H1 (cell line): ENCODE measurements around the gene ZRANB3. TPM values are rescaled to one million over a fixed set of nuclear protein-coding genes. Genes with fewer than 3 reads are reported as not detected.

ENCODE experiments used
- CTCF ChIA-PET: fragments of 300-600 bp; sonication (Branson Sonifier 250); formaldehyde crosslinking; loops from one replicate; lab custom pipeline; 2021; ENCODE audit not compliant: partially characterized antibody; lab: Charles Lee
- POLR2A ChIA-PET: fragments of 300-600 bp; sonication (Branson Sonifier 250); formaldehyde crosslinking; loops from one replicate; lab custom pipeline; 2021; ENCODE audit warnings: inconsistent platforms; ENCODE audit not compliant: partially characterized antibody; lab: Charles Lee
- DNase-seq, 2 experiments: peaks; one replicate each; pipeline versions ENCODE4 v3.0.0 to v3.0.0-alpha.2; 2010 to 2022; ENCODE audit warnings: low spot score in 2 of 2, low read depth in 1 of 2, mixed read lengths in 1 of 2
- FAIRE-seq: peaks from 2 replicates; lab custom pipeline; 2011; peaks lifted over from hg19 to GRCh38; lab: Jason Lieb, UNC
- H2AFZ ChIP-seq: 2 replicates; pipeline ENCODE4 v1.8.1; 2012; ENCODE audit warnings: low read length, inconsistent platforms
- H2AK5ac ChIP-seq: 2 replicates; pipeline ENCODE4 v1.6.1; 2013; ENCODE audit warnings: low read depth, low read length
- H2BK120ac ChIP-seq: replicated peaks from 2 replicates; pipeline ENCODE3; 2013; ENCODE audit warnings: low read depth, low read length, inconsistent platforms
- H2BK12ac ChIP-seq: 2 replicates; pipeline ENCODE4 v1.6.1; 2013; ENCODE audit warnings: low read depth, low read length
- H2BK15ac ChIP-seq: 2 replicates; pipeline ENCODE4 v1.6.1; 2013; ENCODE audit warnings: low read length
- H2BK20ac ChIP-seq: 2 replicates; pipeline ENCODE4 v1.6.1; 2013; ENCODE audit warnings: low read length
- H2BK5ac ChIP-seq: 2 replicates; pipeline ENCODE4 v1.6.1; 2013; ENCODE audit warnings: low read depth, low read length
- H3K14ac ChIP-seq: 2 replicates; pipeline ENCODE4 v1.6.1; 2013; ENCODE audit warnings: inconsistent platforms; ENCODE audit not compliant: insufficient read length
- H3K18ac ChIP-seq: 2 replicates; pipeline ENCODE4 v1.6.1; 2013; ENCODE audit warnings: low read length; ENCODE audit errors: extremely low read depth
- H3K23ac ChIP-seq: 2 replicates; pipeline ENCODE4 v1.6.1; 2013; ENCODE audit warnings: inconsistent platforms; ENCODE audit not compliant: insufficient read length
- H3K23me2 ChIP-seq: 2 replicates; pipeline ENCODE4 v1.6.1; 2013; ENCODE audit warnings: low read depth, low read length
- H3K27ac ChIP-seq: 2 replicates; pipeline ENCODE4 v1.6.1; 2011; ENCODE audit warnings: low read depth, low read length, inconsistent platforms
- H3K27me3 ChIP-seq, 4 experiments: replicated peaks in 1 of 4; 1 replicate in 1 of 4; 2 replicates in 3 of 4; pipeline versions ENCODE4 v1.6.1 to v1.8.1; 2011 to 2013; ENCODE audit warnings: low read length in 3 of 4, mild to moderate bottlenecking in 3 of 4, inconsistent platforms in 2 of 4, mixed read lengths in 2 of 4, moderate library complexity in 1 of 4; ENCODE audit not compliant: control insufficient read depth in 3 of 4, insufficient read depth in 3 of 4; ENCODE audit errors: extremely low read depth in 1 of 4
- H3K36me3 ChIP-seq, 4 experiments: 2 replicates each; pipeline versions ENCODE4 v1.6.1 to v1.8.1; 2011 to 2013; ENCODE audit warnings: mild to moderate bottlenecking in 4 of 4, low read length in 3 of 4, moderate library complexity in 2 of 4, control low read depth in 1 of 4, inconsistent platforms in 1 of 4; ENCODE audit not compliant: insufficient read depth in 4 of 4, control insufficient read depth in 2 of 4
- H3K4ac ChIP-seq: replicated peaks from 2 replicates; pipeline ENCODE3; 2013; ENCODE audit warnings: low read length, low read depth, mixed read lengths, inconsistent platforms; ENCODE audit not compliant: insufficient read length
- H3K4me1 ChIP-seq, 4 experiments: replicated peaks in 1 of 4; 1 replicate in 1 of 4; 2 replicates in 3 of 4; pipeline versions ENCODE4 v1.6.1 to v1.8.1; 2011 to 2013; ENCODE audit warnings: low read length in 3 of 4, inconsistent platforms in 2 of 4, mixed read lengths in 1 of 4; ENCODE audit not compliant: insufficient read depth in 4 of 4, control insufficient read depth in 3 of 4
- H3K4me2 ChIP-seq, 2 experiments: 2 replicates each; pipeline versions ENCODE4 v1.6.1 to v1.8.1; 2011 to 2013; ENCODE audit warnings: low read depth in 2 of 2, low read length in 2 of 2, control low read depth in 1 of 2, inconsistent platforms in 1 of 2, mild to moderate bottlenecking in 1 of 2; ENCODE audit not compliant: insufficient read depth in 1 of 2
- H3K4me3 ChIP-seq, 4 experiments: fragments of 200-600, 300-600 bp in 1 of 4; sonication (generic), shearing (Covaris generic), sonication (Bioruptor Twin) in 1 of 4; 2 replicates each; pipeline versions ENCODE4 v1.5.1 to v1.8.1; 2011 to 2016; ENCODE audit warnings: low read length in 4 of 4, low read depth in 3 of 4, control low read depth in 2 of 4, inconsistent platforms in 2 of 4, mild to moderate bottlenecking in 2 of 4, mixed read lengths in 1 of 4, moderate library complexity in 1 of 4; ENCODE audit not compliant: insufficient read depth in 2 of 4; ENCODE audit errors: extremely low read depth in 1 of 4
- H3K56ac ChIP-seq: replicated peaks from 2 replicates; pipeline ENCODE3; 2013; ENCODE audit warnings: low read depth, mild to moderate bottlenecking, mixed read lengths, low read length, inconsistent platforms; ENCODE audit not compliant: insufficient read length
- H3K79me1 ChIP-seq: 2 replicates; pipeline ENCODE4 v1.6.1; 2013; ENCODE audit warnings: low read depth, low read length, control low read depth
- H3K79me2 ChIP-seq, 2 experiments: 2 replicates each; pipeline versions ENCODE4 v1.6.1 to v1.8.1; 2012 to 2013; ENCODE audit warnings: low read length in 2 of 2, mild to moderate bottlenecking in 2 of 2, inconsistent platforms in 1 of 2; ENCODE audit not compliant: insufficient read depth in 2 of 2, control insufficient read depth in 1 of 2
- H3K9ac ChIP-seq, 4 experiments: replicated peaks in 1 of 4; 1 replicate in 1 of 4; 2 replicates in 3 of 4; pipeline versions ENCODE4 v1.6.1 to v1.8.1; 2011 to 2013; ENCODE audit warnings: low read depth in 3 of 4, low read length in 3 of 4, control low read depth in 2 of 4, mild to moderate bottlenecking in 2 of 4, moderate library complexity in 2 of 4, inconsistent platforms in 1 of 4; ENCODE audit errors: extremely low read depth in 1 of 4
- H3K9me3 ChIP-seq, 2 experiments: 2 replicates each; pipeline versions ENCODE4 v1.6.1 to v1.8.1; 2012 to 2013; ENCODE audit warnings: mild to moderate bottlenecking in 2 of 2, moderate library complexity in 2 of 2, control low read depth in 1 of 2, inconsistent platforms in 1 of 2, low read depth in 1 of 2, low read length in 1 of 2, mixed read lengths in 1 of 2; ENCODE audit not compliant: insufficient read depth in 2 of 2
- H4K20me1 ChIP-seq, 2 experiments: replicated peaks in 1 of 2; 2 replicates each; pipeline versions ENCODE3 to v1.8.1; 2011 to 2013; ENCODE audit warnings: inconsistent platforms in 2 of 2, low read length in 2 of 2, mild to moderate bottlenecking in 1 of 2; ENCODE audit not compliant: insufficient read depth in 2 of 2, control insufficient read depth in 1 of 2
- H4K5ac ChIP-seq: 2 replicates; pipeline ENCODE4 v1.6.1; 2013; ENCODE audit warnings: low read length, low read depth, mixed read lengths, inconsistent platforms; ENCODE audit not compliant: insufficient read length
- H4K8ac ChIP-seq: 2 replicates; pipeline ENCODE4 v1.8.0; 2013; ENCODE audit warnings: mild to moderate bottlenecking, moderate library complexity, low read length, inconsistent platforms; ENCODE audit not compliant: insufficient read depth; ENCODE audit errors: extremely low read depth
- H4K91ac ChIP-seq: replicated peaks from 2 replicates; pipeline ENCODE3; 2013; ENCODE audit warnings: low read length, mixed read lengths, inconsistent platforms; ENCODE audit not compliant: insufficient read length
- ATF3 ChIP-seq: IDR thresholded peaks from 2 replicates; pipeline ENCODE4 v1.6.1; 2011; ENCODE audit warnings: low read depth, mild to moderate bottlenecking, low read length; ENCODE audit not compliant: insufficient read depth
- CREB1 ChIP-seq: IDR thresholded peaks from 2 replicates; pipeline ENCODE4 v1.6.1; 2012; ENCODE audit warnings: inconsistent platforms
- CTBP2 ChIP-seq: IDR thresholded peaks from 2 replicates; pipeline ENCODE4 v1.7.0; 2011; ENCODE audit warnings: borderline replicate concordance, mild to moderate bottlenecking, moderate library complexity, mixed read lengths, low read length; ENCODE audit not compliant: insufficient read depth, insufficient read length
- E2F6 ChIP-seq: IDR thresholded peaks from 2 replicates; pipeline ENCODE4 v1.6.1; 2012; ENCODE audit warnings: inconsistent platforms
- EGR1 ChIP-seq: IDR thresholded peaks from 2 replicates; pipeline ENCODE4 v1.6.1; 2011; ENCODE audit warnings: low read depth, low read length, borderline replicate concordance
- KDM1A ChIP-seq: fragments of 200-600, 300-600 bp; sonication (generic); IDR thresholded peaks from 2 replicates; pipeline ENCODE4 v1.7.1; 2016; ENCODE audit warnings: mild to moderate bottlenecking, low read length, borderline replicate concordance
- KDM4A ChIP-seq: IDR thresholded peaks from one replicate; pipeline ENCODE4 v1.7.1; 2012; ENCODE audit warnings: low read depth, mild to moderate bottlenecking, moderate library complexity, low read length, inconsistent platforms; ENCODE audit not compliant: severe bottlenecking
- USF2 ChIP-seq: IDR thresholded peaks from 2 replicates; pipeline ENCODE4 v1.6.1; 2011; ENCODE audit warnings: low read length, improper control_type of control experiment
- WGBS, 2 experiments: shearing (Covaris generic) in 1 of 2; methylation state at CpG; one replicate each; pipeline versions ENCODE4 v1.1.6 to v1.1.7; 2013 to 2015; ENCODE audit warnings: low lambda C conversion rate in 2 of 2, mixed read lengths in 2 of 2, inconsistent platforms in 1 of 2, low coverage in 1 of 2, missing lambda C conversion rate in 1 of 2; ENCODE audit not compliant: insufficient replicate concordance in 2 of 2, insufficient coverage in 1 of 2, insufficient read length in 1 of 2; ENCODE audit errors: extremely low coverage in 1 of 2, missing lambda C conversion rate in 1 of 2; 5-methylcytosine and 5-hydroxymethylcytosine counted together
- polyA plus RNA-seq, 7 experiments: library from polyadenylated mRNA; depleted of rRNA in 3 of 7; stranded (reverse) in 5 of 7; unstranded in 2 of 7; fragments of >200 nt in 5 of 7; fragments of 200-250 nt in 2 of 7; gene quantifications; 1 replicate in 5 of 7; 2 replicates in 1 of 7; 4 replicates in 1 of 7; pipeline versions ENCODE4 v1.2.1 to v1.2.3, GENCODE V29; 2011 to 2013; ENCODE audit warnings: missing spikeins in 2 of 7, mixed read lengths in 2 of 7
- total RNA-seq: library from RNA; stranded (reverse); fragmentation: NEBNext Ultra II Directional; extraction: Animal tissue kit (Norgen Biotek cat#: 25700); gene quantifications from 2 replicates; pipeline ENCODE4 v1.2.1, GENCODE V29; 2021

The ZRANB3 gene
- total and polyA plus RNA-seq, 2 of the 8 experiments (the other 6 are each of a cell fraction or from before 2014, with no cell fraction given) = 4.5 to 19.3 TPM

GRCh38 chr2:135152361-135152760, 378.7 kb downstream of the ZRANB3 start:
- Histone ChIP-seq H2BK120ac (no peak overlapping the region), H4K5ac (no peak overlapping the region), H4K8ac (no peak overlapping the region), H3K14ac (no peak overlapping the region), H4K20me1 (no peaks in the 10 kb centered on the region), H2BK12ac (no peak overlapping the region), H2AK5ac (no peak overlapping the region), H3K79me2 (no peaks in the 10 kb centered on the region), H3K56ac (no peak overlapping the region), H3K27ac (no peak overlapping the region), H3K4ac (no peak overlapping the region), H3K18ac (no peak overlapping the region), H2BK5ac (no peak overlapping the region), H3K4me1 (no peaks in the 10 kb centered on the region), H3K23me2 (no peaks in the 10 kb centered on the region), H3K23ac (no peak overlapping the region), H2AFZ (no peak overlapping the region), H3K36me3 (peaks cover 0 to 44% (median 12%) of the 10 kb centered on the region in 4 experiments; a peak in 5 of 8 replicates), H2BK20ac (no peak overlapping the region), H3K4me2 (no peak overlapping the region), H3K9me3 (no peaks in the 10 kb centered on the region), H4K91ac (no peak overlapping the region), H3K79me1 (no peaks in the 10 kb centered on the region), H2BK15ac (no peak overlapping the region), H3K27me3 (peaks cover 0 to 1% (median 0%) of the 10 kb centered on the region in 4 experiments; a peak in 1 of 7 replicates), H3K9ac (no peak overlapping the region), H3K4me3 (no peak overlapping the region)
- ChIA-PET POLR2A (no interaction called here), CTCF (interaction anchor here (0.6 to 1.2 kb wide), 4 partner anchors 15 to 323 kb away, joined by 3 read pairs; no protein-coding TSS in a partner anchor)
- 100% methylated on average over 1 of the region's 1 CpG; no CpG with 5 or more reads in 1 of the 2 experiments for WGBS, 2 experiments
- DNase-seq = no peak
- FAIRE-seq = no peak
- TF ChIP-seq KDM4A (no peak), KDM1A (no peak), EGR1 (no peak), ATF3 (no peak), USF2 (no peak), CTBP2 (no peak), E2F6 (no peak), CREB1 (no peak)
